NCI-H187 (cell line): ENCODE measurements around the gene C17orf67.

Source experiments
- DNase-seq, 2 experiments: peaks; one replicate each; lab custom pipeline; 2025; lab: John Stamatoyannopoulos, UW

The C17orf67 gene, protein sequence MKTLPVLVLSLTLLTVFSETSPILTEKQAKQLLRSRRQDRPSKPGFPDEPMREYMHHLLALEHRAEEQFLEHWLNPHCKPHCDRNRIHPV

DNA sequence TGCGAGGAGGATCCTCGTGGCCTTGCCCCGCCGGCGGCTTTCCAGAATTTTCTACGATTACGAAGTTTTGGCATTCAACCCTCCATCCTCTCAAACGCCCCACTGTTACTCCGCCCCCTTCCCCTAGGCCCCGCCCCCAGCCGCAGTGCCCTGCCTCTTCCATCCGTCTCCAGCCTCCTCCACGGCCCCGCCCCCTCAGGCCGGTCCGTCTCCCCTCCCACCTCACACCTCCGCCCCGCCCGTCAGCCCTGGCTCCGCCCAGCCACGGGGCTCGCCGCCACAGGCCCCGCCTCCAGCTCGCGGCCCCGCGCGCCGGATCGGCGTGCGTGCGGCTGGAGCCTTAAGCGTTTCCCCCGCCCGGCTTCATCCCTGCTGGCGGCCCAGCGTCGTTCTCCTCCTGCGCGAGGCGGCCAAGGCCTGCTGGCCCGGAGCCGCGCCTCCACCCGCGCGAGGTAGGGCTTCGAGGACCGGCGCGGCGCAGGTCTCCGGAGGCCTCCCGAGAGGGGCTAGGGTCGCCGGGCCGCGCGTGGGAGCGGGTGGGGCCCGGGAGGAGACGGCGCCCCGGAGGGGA, at the start of gene C17orf67, which contains the start of gene DGKE:
Gene C17orf67, minus strand, starts transcription at position 112 of the 571 bp plus-strand sequence. CDS start 18,110 bp downstream, outside the sequence.
Gene DGKE, plus strand, starts transcription at position 343 of the 571 bp plus-strand sequence. CDS start 645 bp downstream, outside the sequence.
- peak; percentile 89 to 93 for DNase-seq

DNA sequence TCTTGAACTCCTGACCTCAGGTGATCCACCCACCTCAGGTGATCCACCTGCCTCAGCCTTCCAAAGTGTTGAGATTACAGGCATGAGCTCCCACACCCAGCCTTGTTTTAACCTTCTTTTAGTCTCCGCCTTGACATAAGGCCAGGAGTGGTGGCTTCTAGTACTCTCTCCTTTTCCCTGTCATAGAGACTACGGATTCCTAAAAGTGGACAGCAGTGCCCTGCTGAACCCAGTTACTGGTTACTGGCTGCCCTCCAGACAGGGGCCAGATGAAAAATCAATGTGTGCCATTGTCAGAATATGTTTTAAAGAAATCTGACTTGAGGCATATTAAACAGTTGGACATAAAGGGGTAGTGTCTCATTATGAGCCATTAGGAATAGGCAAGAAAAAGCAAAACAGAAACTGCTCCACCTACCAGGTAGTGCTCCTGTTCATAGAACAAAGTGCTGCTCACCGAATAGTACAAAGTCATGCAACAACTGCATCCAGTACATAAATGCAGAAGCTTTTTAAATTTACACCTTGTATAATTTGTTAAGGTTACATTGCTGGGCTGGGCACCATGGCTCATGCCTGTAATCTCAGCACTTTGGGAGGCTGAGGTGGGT, 48.1 kb upstream of the C17orf67 start:
- no peak for DNase-seq

DNA sequence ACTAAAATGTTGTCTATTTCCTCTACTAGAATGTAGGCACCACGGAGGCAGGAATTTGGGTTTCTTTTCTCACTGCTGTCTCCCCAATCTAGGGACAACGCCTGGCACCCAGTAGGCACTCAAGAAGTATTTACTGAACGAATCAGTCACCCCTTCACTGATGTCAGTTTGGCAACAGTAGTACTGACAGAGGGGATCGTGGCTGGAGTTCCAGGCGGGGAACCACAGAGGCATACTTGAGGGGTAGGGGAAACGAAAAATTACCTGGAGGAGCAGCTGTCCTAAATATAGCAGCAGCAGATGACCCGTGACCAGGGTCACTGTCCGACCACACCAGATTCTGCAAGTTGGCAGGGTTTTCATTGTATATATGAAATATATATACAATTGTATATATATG, 46.9 kb upstream of the C17orf67 start:
- no peak for DNase-seq

DNA sequence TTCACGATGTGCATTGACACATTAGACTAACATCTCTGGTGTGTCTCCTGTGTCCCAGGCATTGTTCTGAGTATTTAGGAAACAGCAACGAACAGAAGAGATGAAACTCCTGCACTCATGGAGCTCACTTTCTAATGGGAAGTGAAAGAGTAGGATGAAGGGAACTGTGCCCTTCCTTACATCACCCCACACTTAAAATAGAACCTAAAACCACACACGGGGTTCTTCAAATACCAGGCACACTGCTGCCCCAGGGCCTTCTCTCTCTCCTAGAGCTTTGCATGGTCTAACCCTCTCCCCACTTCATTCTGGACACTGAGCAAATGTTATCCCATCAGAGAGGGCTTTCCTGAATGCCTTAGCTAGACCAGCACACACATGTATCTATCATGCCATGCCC, 46.4 kb upstream of the C17orf67 start:
- no peak for DNase-seq

DNA sequence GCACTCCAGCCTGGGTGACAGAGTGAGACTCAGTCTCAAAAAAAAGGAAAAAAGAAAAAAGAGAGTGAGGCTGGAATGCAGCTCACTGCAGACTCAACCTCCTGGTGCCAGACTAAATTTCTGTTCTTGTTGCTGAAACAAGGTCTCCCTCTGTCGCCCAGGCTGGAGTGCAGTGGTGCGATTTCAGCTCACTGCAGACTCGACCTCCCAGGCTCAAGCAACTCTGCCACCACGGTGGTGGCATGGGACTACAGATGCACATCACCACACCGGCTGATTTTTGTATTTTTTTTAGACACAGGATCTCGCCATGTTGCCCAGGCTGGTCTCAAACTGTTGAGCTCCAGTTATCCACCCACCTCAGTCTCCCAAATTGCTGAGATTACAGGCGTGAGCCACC, 45.6 kb upstream of the C17orf67 start:
- DNase-seq: no peak

DNA sequence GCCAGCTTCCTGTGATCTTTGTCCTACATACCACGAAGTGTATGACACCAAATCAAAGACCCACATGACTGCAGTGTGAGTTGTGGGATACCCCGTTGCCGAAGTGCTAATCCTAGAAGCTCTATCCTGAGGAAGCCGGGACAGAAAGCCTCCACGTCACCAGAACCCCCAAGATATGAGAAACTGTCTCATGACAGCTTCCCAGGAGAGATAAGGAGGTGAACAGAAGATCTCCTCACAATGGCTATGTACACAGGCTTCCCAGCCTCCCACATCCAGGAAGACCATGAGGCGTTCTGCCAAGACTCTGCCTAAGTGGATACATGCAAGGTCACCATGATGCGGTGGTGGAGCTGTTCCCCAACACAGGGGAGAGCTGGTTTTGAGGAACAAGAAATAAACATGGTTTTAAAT, 43.1 kb upstream of the C17orf67 start:
- DNase-seq: no peak

DNA sequence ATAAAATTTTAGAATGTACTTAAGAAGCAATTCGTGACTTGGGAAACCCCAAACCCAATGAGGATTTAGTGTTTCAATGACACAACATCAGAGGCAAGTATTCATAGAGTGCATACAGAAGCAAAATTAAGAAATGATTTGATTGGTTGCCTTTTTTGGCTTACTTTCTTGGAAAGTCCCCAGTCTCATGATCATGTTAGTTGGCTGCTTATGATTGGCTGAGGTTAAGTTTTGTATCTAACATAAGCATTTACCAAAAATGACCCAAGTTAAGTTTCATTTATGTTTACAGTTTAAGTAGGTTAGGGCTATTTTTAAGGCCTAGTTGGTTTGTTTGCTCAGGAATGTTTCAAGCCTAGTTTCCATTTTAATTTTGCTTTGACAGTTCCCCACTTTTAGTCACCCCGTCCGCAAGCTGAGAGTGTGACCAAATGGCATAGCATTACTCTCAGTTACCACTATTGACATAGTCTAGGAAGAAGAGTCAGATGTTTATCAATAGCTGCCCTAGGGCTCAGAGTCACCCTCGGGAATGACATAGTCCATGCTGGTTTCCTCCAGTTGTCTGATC, 36.4 kb upstream of the C17orf67 start:
- no peak for DNase-seq

DNA sequence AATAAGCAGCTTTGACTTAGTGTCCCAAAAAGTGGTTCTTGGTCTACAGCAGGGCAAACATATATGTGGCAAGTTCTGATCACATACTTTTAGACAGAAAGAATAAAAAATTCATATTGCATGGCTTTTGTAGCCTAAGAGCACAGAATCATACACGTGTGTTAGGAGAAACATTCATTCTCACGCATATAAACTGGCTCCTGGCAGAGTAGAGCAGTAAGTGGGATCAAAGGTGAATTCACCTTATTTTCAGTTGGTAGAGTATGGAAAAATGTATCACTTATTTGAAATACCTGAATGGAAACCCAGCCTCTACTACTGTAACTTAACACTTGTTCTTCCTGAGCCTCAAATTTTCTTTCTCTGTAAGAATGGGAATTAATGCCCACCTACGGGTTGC, 35.0 kb upstream of the C17orf67 start:
- no peak for DNase-seq

DNA sequence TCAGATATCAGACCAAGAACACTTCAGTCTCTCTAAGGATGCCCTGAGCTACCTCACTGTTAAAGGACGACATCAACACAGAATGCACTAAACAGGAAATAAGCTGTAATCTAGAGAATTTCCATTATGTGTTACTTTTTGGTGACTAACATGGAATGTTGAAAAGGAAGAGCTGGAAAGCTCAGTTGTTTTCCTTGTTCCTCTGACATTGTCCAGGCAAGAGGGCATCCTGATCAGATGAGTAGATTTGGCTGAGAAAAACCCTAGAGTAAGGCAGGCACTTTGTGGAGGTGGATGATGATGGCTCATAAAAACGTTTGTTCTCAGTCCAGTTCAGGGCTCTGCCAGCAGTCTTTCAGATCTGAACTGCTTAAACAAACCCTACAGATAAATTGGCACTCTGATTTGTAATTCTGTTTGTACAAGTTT, 34.2 kb upstream of the C17orf67 start:
- DNase-seq: no peak

DNA sequence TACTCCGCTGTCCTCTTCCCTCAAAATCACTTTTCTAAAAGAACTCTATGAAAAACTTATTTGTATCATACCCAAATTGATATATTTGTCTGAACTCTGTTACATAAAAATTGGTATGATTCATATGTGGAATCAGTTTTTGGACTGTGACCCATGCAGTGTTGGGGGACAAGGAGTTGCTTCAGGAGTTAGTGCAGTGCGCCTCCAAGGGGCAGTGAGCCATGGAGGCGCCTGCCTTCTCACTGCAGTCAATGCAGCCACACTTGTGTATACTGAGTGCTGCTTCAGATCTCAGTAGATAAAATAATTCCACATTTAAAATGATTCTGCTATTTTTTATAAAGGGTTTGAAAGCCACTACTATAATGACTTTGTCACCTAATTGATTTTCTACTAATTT, 32.8 kb upstream of the C17orf67 start:
- no peak for DNase-seq

DNA sequence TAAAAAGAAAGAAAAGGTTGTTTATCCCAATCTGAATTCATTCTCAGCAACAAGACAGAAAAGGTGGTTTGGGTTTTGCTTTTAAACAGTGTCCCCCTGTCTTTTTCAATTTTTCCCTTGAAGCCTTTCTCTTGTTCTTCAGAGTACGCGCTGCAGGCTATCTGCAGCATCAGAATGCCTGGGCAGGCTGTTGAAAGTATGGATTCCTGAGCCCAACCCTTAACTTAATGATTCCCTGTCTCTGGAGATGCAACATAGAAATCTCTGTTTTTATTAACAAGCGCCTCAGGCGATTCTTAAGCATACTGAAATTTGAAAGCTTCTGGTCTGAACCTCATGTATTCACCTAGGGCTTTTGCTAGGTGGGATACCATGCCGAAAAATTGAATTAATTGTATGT, 32.4 kb upstream of the C17orf67 start:
- DNase-seq: no peak

DNA sequence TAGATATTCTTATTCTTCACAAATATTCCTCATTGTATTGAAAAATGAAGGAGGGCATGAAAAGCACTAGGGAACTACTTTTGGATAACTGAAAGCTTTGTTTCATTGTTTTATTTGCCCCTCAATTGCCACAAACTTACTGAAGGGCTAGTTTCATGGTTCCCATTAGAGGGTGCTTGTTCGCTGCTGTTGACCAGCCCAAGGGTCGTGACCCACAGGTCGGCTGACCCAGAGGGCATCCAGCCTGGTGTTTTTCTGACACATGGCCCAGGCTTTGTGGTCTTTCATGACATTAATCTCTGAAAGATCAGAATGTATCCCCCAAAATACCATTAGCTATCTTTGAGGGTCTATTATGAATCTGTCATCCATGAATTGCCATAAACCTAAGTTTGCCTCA, 30.3 kb upstream of the C17orf67 start:
- DNase-seq: no peak

DNA sequence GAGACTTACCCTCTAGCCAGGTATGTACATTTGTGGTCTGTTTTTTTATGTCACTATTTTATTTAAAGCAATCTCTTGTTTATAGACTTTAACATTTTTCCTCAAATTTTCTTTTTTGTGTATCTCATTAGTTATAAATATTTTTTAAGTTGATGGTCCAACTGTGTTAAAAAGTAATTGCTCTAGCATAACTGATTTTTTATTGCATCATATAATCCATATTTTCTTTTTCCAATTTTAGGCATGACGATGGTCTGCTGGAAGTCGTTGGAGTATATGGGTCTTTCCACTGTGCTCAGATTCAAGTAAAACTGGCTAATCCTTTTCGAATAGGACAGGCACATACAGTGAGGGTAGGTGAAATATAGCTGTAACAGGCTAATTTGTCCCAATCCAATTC, 28.2 kb upstream of the C17orf67 start:
- DNase-seq: no peak

DNA sequence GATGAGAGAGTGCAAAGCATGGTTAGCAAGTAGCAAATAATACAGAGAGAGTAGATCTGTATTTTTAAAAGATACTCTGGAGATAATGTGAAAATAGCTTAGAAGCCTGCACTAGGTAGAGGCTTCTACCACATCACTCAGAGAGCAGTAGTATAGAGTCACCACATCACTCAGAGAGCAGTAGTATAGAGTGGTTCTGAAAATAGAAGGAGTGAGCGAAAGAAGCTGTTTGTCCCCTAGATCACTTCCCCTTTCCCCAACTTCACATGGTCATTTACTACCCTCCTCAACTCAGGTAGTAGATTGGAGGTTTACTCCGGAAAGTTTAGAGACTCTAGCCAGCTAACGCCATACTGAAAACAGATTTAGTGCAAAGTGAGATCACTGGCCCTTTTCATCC, 17.3 kb upstream of the C17orf67 start:
- no peak for DNase-seq

DNA sequence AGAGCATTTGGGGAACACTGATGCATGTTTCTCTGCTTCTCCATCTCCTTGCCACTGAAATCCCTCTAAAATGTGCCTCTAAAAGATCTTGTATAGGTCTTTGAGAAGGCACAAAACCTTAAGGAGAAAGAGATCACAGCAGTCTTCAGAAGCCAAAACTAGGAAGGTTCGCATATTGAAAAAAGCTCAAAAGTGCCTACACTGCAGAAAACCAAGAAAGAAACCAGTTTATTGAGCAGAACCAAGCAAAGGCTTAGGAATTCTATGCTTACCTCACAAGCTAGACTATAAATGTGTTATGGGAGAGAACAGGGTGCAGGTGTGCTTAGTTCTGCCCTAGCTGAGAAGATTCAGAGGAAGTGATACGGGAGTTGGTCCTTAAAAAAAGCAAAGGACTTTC, 16.9 kb upstream of the C17orf67 start:
- no peak for DNase-seq

DNA sequence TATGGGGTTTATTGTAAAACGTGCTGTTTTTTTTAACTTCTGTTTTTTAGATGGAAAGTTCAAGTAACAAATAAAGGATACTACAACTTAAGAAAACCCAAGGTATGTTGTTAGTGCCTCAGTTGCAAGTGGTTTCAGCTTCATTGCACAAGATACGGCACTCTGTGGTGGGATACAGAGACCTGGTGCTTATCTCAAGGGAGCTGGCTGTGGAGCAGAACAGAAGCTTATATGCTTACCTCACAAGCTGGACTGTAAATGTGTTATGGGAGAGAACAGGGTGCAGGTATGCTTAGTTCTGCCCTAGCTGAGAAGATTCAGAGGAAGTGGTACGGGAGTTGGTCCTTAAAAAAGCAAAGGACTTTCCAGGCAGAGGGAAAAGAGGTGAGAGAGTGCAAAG, 15.4 kb upstream of the C17orf67 start:
- DNase-seq: no peak

DNA sequence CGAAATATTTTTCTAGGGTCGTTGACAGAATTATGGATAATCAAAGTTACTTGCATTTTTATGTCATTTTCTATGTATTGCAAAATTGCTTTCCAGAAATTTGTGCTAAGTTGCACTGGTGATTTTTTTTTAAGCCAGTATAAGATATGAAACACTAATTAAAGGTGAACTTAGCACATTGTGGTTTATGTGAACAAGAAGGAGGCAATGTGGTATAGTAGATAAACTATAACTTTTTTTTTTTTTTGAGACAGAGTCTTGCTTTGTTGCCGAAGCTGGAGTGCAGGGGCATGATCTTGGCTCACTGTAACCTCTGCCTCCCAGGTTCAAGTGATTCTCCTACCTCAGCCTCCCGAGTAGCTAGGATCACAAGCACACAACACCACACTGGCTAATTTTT, 13.4 kb upstream of the C17orf67 start:
- no peak for DNase-seq

DNA sequence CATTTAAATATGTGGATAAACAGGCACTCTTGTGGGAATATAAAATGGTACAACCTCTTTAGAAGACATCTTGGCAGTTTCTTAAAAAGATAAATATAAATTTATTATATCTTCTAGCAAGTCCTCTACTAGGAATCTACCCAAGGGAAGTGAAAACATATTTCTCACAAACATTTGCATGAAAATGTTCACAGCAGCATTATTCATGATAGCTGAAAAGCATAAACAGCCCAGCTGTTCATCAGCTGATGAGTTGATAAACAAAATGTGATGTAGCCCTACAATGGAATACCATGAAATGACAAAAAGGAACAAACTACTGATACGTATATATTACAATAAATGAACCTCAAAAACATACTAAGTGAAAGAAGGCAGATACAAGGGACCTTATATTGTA, 12.2 kb upstream of the C17orf67 start:
- no peak for DNase-seq

DNA sequence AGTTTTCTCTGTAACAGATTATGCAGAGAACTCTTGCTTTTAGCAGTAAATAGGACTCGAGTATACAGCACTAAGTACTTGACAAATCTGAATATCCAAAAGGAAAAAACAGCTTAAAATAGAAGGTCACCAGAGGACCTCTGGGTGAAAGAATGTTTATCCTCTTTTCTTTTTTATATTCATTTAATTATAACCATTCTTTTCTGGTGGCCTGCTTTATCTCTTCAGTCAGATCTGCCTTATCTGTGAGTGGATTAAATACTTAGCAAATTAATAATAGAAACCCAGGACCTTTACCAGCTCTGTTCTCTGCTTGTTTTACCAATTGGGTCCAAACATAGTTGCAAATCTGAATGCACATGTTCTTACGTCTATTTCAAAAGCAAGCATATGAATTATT, 8.9 kb upstream of the C17orf67 start:
- no peak for DNase-seq

DNA sequence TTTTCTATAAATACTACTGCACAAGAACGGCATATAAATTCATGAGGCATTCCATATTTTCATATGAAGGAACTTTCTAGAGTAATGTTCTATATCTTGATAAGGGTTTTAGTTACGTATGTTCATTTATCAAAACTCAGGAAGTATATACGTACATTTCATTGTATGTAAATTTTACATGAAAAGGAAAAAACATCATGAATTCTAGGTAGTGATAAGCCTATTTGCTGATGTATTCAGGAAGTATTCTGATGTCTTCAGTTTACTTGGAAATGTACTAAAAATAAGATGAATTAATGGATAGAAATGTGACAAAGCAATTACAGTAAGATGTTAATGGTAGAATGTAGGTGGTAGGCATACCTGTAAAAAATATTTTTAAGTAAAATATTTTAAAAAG, 5.0 kb upstream of the C17orf67 start:
- DNase-seq: no peak

DNA sequence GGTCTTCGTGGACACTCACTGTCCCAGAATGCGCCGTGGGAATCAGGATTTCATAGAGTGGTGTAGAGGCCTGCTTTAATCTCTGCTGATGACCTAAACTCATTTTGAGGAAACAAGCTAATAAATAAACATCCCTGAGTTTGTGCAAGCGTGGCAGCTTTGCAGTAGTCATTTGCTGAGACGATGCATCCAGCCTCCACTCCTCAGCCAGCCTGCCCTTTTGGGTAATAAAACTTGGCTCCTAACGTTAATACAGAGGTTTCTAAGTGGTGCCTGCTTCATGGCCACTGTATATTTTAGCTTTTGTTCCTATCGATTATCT, 1.5 kb upstream of the C17orf67 start:
- DNase-seq: no peak

DNA sequence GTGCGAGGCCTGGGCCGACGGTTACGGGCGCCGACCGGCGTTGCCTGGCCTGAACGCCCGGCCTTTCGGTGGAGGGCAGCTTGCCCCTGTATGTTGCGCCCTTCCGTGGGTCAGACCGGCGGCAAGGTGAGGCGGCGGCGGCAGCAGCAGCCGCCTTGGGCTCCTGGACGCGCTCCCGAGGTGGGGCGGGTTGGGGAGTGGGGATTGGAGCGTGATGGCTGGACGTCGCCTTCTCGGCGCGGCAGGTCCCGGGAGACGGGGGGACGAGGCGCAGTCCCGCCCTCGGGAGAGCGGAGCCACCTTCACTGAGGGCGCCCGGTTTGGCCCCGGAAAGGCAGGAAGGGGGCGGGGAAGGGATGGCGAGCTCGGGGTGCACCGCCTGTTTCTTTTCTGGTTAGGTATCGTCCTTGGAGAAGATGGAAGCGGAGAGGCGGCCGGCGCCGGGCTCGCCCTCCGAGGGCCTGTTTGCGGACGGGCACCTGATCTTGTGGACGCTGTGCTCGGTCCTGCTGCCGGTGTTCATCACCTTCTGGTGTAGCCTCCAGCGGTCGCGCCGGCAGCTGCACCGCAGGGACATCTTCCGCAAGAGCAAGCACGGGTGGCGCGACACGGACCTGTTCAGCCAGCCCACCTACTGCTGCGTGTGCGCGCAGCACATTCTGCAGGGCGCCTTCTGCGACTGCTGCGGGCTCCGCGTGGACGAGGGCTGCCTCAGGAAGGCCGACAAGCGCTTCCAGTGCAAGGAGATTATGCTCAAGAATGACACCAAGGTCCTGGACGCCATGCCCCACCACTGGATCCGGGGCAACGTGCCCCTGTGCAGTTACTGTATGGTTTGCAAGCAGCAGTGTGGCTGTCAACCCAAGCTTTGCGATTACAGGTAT, 902 bp upstream of the C17orf67 start:
- DNase-seq: peak in 1 of 2 experiments; percentile 27
